GM20000 (cell line): ENCODE results near the gene ARFGEF3.

Experiments
- DNase-seq: peaks from one replicate; pipeline ENCODE4 v3.0.0; 2012; ENCODE audit warnings: low spot score
- CTCF ChIP-seq: IDR thresholded peaks from 2 replicates; pipeline ENCODE4 v1.5.1; 2012; ENCODE audit warnings: mild to moderate bottlenecking, control low read depth; ENCODE audit errors: extremely low read depth, missing control alignments

ARFGEF3 gene

GRCh38 chr6:138300469-138300868, 138.7 kb downstream of the ARFGEF3 start:
- TF ChIP-seq CTCF = no peak
- DNase-seq = no peak

GRCh38 chr6:138302554-138302953, 140.8 kb downstream of the ARFGEF3 start:
- no peak for TF ChIP-seq CTCF
- DNase-seq = no peak

- no peak for TF ChIP-seq CTCF
- DNase-seq = no peak
Observed at GRCh38 chr6:138307352-138307751, 145.6 kb downstream of the ARFGEF3 start.

- no peak for TF ChIP-seq CTCF
- no peak for DNase-seq
Observed at GRCh38 chr6:138307816-138308730, 146.3 kb downstream of the ARFGEF3 start.

- no peak for DNase-seq
- TF ChIP-seq CTCF = no peak
Observed at GRCh38 chr6:138308731-138309110, 147.0 kb downstream of the ARFGEF3 start.

- DNase-seq = no peak
- no peak for TF ChIP-seq CTCF
Observed at GRCh38 chr6:138309695-138310094, 148.0 kb downstream of the ARFGEF3 start.

GRCh38 chr6:138310294-138310693, 148.6 kb downstream of the ARFGEF3 start:
- DNase-seq = no peak
- TF ChIP-seq CTCF = no peak
